ENCODE data around the gene DR1.
"Not testable (repeated sequence)": the region's sequence is repeated elsewhere in the genome, so short reads cannot be mapped to it uniquely, and the experiment has no call there.

DR1 gene

GRCh38 chr1:93347334-93347899, 1.7 kb downstream of the DR1 start:
- in situ Hi-C loops (cut with MboI; ENCODE audit: low sequenced_read_pairs, unreplicated experiment) = no loop called here
- no peak for TF ChIP-seq CTCF (IDR thresholded peaks at IDR 0.05; ENCODE audit: borderline replicate concordance, control extremely low read depth, extremely low read depth, insufficient read depth, missing control alignments)
- DNase-seq (ENCODE audit: low spot score) = no peak

GRCh38 chr1:93348104-93348728, 2.5 kb downstream of the DR1 start:
- in situ Hi-C loops (cut with MboI; ENCODE audit: low sequenced_read_pairs, unreplicated experiment) = no loop called here
- no peak for DNase-seq (ENCODE audit: low spot score)
- no peak for TF ChIP-seq CTCF (IDR thresholded peaks at IDR 0.05; ENCODE audit: borderline replicate concordance, control extremely low read depth, extremely low read depth, insufficient read depth, missing control alignments)

GRCh38 chr1:93349231-93350135, 3.8 kb downstream of the DR1 start:
- in situ Hi-C loops (cut with MboI; ENCODE audit: low sequenced_read_pairs, unreplicated experiment) = no loop called here
- no peak for DNase-seq (ENCODE audit: low spot score)
- TF ChIP-seq CTCF (IDR thresholded peaks at IDR 0.05; ENCODE audit: borderline replicate concordance, control extremely low read depth, extremely low read depth, insufficient read depth, missing control alignments) = no peak

GRCh38 chr1:93350322-93350721, 4.6 kb downstream of the DR1 start:
- DNase-seq (ENCODE audit: low spot score) = no peak
- no peak for TF ChIP-seq CTCF (IDR thresholded peaks at IDR 0.05; ENCODE audit: borderline replicate concordance, control extremely low read depth, extremely low read depth, insufficient read depth, missing control alignments)
- in situ Hi-C loops (cut with MboI; ENCODE audit: low sequenced_read_pairs, unreplicated experiment) = no loop called here

- no peak for DNase-seq (ENCODE audit: low spot score)
- in situ Hi-C loops (cut with MboI; ENCODE audit: low sequenced_read_pairs, unreplicated experiment) = no loop called here
- TF ChIP-seq CTCF (IDR thresholded peaks at IDR 0.05; ENCODE audit: borderline replicate concordance, control extremely low read depth, extremely low read depth, insufficient read depth, missing control alignments) = no peak
Observed at GRCh38 chr1:93350875-93351274, 5.2 kb downstream of the DR1 start.

GRCh38 chr1:93351346-93351745, 5.6 kb downstream of the DR1 start:
- in situ Hi-C loops (cut with MboI; ENCODE audit: low sequenced_read_pairs, unreplicated experiment); DNase-seq (ENCODE audit: low spot score): not testable (repeated sequence)

- DNase-seq (ENCODE audit: low spot score) = no peak
- TF ChIP-seq CTCF (IDR thresholded peaks at IDR 0.05; ENCODE audit: borderline replicate concordance, control extremely low read depth, extremely low read depth, insufficient read depth, missing control alignments) = no peak
- in situ Hi-C loops (cut with MboI; ENCODE audit: low sequenced_read_pairs, unreplicated experiment) = no loop called here
Observed at GRCh38 chr1:93352376-93352775, 6.7 kb downstream of the DR1 start.
